ENCODE measurements around the gene CYP4B1. TPM values are rescaled to one million over a fixed set of nuclear protein-coding genes. Genes with fewer than 3 reads are reported as not detected.

CYP4B1 gene
- total RNA-seq, 4 donors from 2014 or later, result 7.4 to 48.0 (median 42.4) TPM

DNA sequence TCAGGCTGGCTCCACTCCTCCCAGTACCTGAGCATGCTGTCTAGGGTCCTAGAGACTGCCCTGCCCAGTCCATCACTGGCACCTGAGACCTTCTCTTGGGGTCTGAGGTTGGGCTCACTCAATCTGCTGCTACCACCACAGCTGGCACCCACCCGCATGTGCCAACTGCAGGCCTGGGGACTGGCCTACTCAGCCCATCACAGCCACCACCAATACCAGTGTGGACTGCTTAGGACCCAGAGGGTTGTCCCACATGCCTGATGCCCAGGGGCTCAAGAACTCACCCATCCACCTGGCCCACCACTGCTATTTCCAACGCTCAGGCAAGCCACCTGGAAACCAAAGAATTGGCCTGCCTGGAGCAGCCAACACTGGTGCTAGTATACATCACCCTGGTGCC lies 63.5 kb downstream of the CYP4B1 start:
- no peaks in the 10 kb centered on the region for H3K36me3 ChIP-seq
- H3K9me3 ChIP-seq, result peaks cover 0 to 3% (median 0%) of the 10 kb centered on the region in 4 donors
- H3K27me3 ChIP-seq, result no peaks in the 10 kb centered on the region
- DNase-seq, result no peak
- no peaks in the 10 kb centered on the region for H3K4me1 ChIP-seq
- TF ChIP-seq POLR2A (IDR thresholded peaks at IDR 0.05), result no peak
- TF ChIP-seq, protein P1, sequence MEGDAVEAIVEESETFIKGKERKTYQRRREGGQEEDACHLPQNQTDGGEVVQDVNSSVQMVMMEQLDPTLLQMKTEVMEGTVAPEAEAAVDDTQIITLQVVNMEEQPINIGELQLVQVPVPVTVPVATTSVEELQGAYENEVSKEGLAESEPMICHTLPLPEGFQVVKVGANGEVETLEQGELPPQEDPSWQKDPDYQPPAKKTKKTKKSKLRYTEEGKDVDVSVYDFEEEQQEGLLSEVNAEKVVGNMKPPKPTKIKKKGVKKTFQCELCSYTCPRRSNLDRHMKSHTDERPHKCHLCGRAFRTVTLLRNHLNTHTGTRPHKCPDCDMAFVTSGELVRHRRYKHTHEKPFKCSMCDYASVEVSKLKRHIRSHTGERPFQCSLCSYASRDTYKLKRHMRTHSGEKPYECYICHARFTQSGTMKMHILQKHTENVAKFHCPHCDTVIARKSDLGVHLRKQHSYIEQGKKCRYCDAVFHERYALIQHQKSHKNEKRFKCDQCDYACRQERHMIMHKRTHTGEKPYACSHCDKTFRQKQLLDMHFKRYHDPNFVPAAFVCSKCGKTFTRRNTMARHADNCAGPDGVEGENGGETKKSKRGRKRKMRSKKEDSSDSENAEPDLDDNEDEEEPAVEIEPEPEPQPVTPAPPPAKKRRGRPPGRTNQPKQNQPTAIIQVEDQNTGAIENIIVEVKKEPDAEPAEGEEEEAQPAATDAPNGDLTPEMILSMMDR (IDR thresholded peaks at IDR 0.05), result no peak
- no peak overlapping the region for H3K4me3 ChIP-seq
- no peak overlapping the region for H3K27ac ChIP-seq

Other genes starting within 250 kb of the CYP4B1 start
- gene KNCN, start 247.4 kb upstream of the CYP4B1 start, total RNA-seq, result not detected
- 100 to 1,000 TPM in 1 of 4 donors, 10 to 100 TPM in 3; 51.3 to 134 (median 94.2) TPM for gene MKNK1, start 194.8 kb upstream of the CYP4B1 start, total RNA-seq
- 10 to 100 TPM in 3 of 4 donors, 1 to 10 TPM in 1; 7.7 to 22.3 (median 14.5) TPM for gene MOB3C, start 182.2 kb upstream of the CYP4B1 start, total RNA-seq
- 10 to 100 TPM; 14.0 to 46.8 (median 34.8) TPM for gene ATPAF1, start 130.7 kb upstream of the CYP4B1 start, total RNA-seq
- gene TEX38, start 127.2 kb upstream of the CYP4B1 start, total RNA-seq, result not detected
- gene EFCAB14, start 79.9 kb upstream of the CYP4B1 start, total RNA-seq, result 100 to 1,000 TPM in 1 of 4 donors, 10 to 100 TPM in 3; 86.6 to 153 (median 96.9) TPM
- 1 to 10 TPM in 3 of 4 donors, not detected in 1; 1.1 to 9.1 (median 4.7) TPM for gene CYP4A11, start 142.4 kb downstream of the CYP4B1 start, total RNA-seq
- gene CYP4X1, start 224.6 kb downstream of the CYP4B1 start, total RNA-seq, result 10 to 100 TPM in 1 of 4 donors, 1 to 10 TPM in 2, not detected in 1; 2.1 to 21.5 (median 4.8) TPM

Measured in Peyer's patch (tissue), 4 donors.